K562 (cell line): ENCODE measurements around the gene NLGN2. TPM values are rescaled to one million over a fixed set of nuclear protein-coding genes. Genes with fewer than 3 reads are reported as not detected.

Source experiments
- CBX3 ChIP-seq, 2 experiments: IDR thresholded peaks; 1 replicate in 1 of 2; 2 replicates in 1 of 2; pipeline ENCODE4 v1.6.1; 2012; ENCODE audit warnings: inconsistent platforms in 2 of 2, low read length in 2 of 2, borderline replicate concordance in 1 of 2, control low read depth in 1 of 2
- CEBPG ChIP-seq, 3 experiments: fragments of 200-800 bp in 1 of 3; sonication (Bioruptor generic) in 1 of 3; sonication (generic) in 1 of 3; formaldehyde crosslinking in 1 of 3; IDR thresholded peaks in 2 of 3; conservative IDR thresholded peaks in 1 of 3; 2 replicates each; pipeline versions ENCODE4 v1.6.1 to v1.8.0; 2016 to 2022; ENCODE audit warnings: missing compliant biosample characterization in 2 of 3, missing genetic modification characterization in 2 of 3, mild to moderate bottlenecking in 1 of 3, missing genetic modification reagents in 1 of 3
- HMGXB4 ChIP-seq: sonication (generic); formaldehyde crosslinking; IDR thresholded peaks from 2 replicates; pipeline ENCODE4 v1.8.1; 2023; ENCODE audit warnings: mild to moderate bottlenecking, missing genetic modification reagents
- ILK ChIP-seq: fragments of 450-650 bp; IDR thresholded peaks from 2 replicates; pipeline ENCODE4 v1.6.1; 2016; ENCODE audit warnings: missing genetic modification characterization, low read depth, mild to moderate bottlenecking, missing compliant biosample characterization, moderate library complexity, borderline replicate concordance
- PRMT5 ChIP-seq: sonication (generic); formaldehyde crosslinking; IDR thresholded peaks from 2 replicates; pipeline ENCODE4 v1.5.0; 2020; ENCODE audit warnings: missing genetic modification reagents
- PRPF4 ChIP-seq: fragments of 200-400 bp; formaldehyde crosslinking; IDR thresholded peaks from one replicate; pipeline ENCODE4 v1.6.1; 2017; ENCODE audit warnings: low read length, low read depth, mild to moderate bottlenecking; ENCODE audit not compliant: insufficient read depth, poor library complexity, severe bottlenecking
- RBM39 ChIP-seq: fragments of 200-400 bp; formaldehyde crosslinking; optimal IDR thresholded peaks from 2 replicates; pipeline ENCODE3; 2018; ENCODE audit warnings: low read depth, low read length
- SMARCA4 ChIP-seq: fragments of 450-650 bp; IDR thresholded peaks from 2 replicates; pipeline ENCODE4 v1.6.1; 2016
- SMARCE1 ChIP-seq: fragments of 450-650 bp; IDR thresholded peaks from 2 replicates; pipeline ENCODE4 v1.7.1; 2016; ENCODE audit warnings: mild to moderate bottlenecking
- STAT6 ChIP-seq: sonication (generic); formaldehyde crosslinking; IDR thresholded peaks from 2 replicates; pipeline ENCODE4 v1.8.1; 2023; ENCODE audit warnings: mild to moderate bottlenecking, missing genetic modification reagents
- ZBTB9 ChIP-seq: fragments of 450-650 bp; formaldehyde crosslinking; IDR thresholded peaks from 2 replicates; pipeline ENCODE4 v1.4.0; 2020; ENCODE audit warnings: mild to moderate bottlenecking, moderate library complexity
- ZNF311 ChIP-seq: fragments of 250-450 bp; sonication (Bioruptor Pico); IDR thresholded peaks from 2 replicates; pipeline ENCODE4 v1.4.0; 2020; ENCODE audit warnings: mild to moderate bottlenecking, moderate library complexity
- ZNF445 ChIP-seq: fragments of 250-450 bp; sonication (Bioruptor Pico); IDR thresholded peaks from 2 replicates; pipeline ENCODE4 v1.4.0; 2020; ENCODE audit warnings: low read depth, mild to moderate bottlenecking, moderate library complexity
- ZNF780A ChIP-seq: fragments of 250-450 bp; sonication (Bioruptor Pico); IDR thresholded peaks from 2 replicates; pipeline ENCODE4 v1.5.0; 2021; ENCODE audit warnings: mild to moderate bottlenecking
- polyA plus RNA-seq, 8 experiments: library from polyadenylated mRNA; depleted of rRNA in 4 of 8; stranded (reverse) in 5 of 8; unstranded in 3 of 8; fragments of >200 nt; fragmentation: Nextera tagmentation in 2 of 8; fragmentation: Illumina TruSeq in 1 of 8; extraction: Ambion mirVana in 2 of 8; extraction: Trizol in 1 of 8; gene quantifications; 2 replicates each; pipeline versions ENCODE4 v1.2.1 to v1.2.3, GENCODE V29; 2011 to 2014; ENCODE audit warnings: inconsistent platforms in 1 of 8, missing spikeins in 1 of 8
- total RNA-seq, 7 experiments: library from RNA; depleted of rRNA in 6 of 7; stranded (reverse); fragments of >200 nt in 6 of 7; fragmentation: Illumina TruSeq in 2 of 7; extraction: Trizol in 2 of 7; gene quantifications; 2 replicates each; pipeline versions ENCODE4 v1.2.1 to v1.2.3, GENCODE V29; 2011 to 2021; ENCODE audit warnings: low replicate concordance in 1 of 7

Gene NLGN2
- total and polyA plus RNA-seq, 9 of the 15 experiments (the other 6 are each of a cell fraction or from before 2014, with no cell fraction given) = 0.11 to 7.8 (median 0.77) TPM

GRCh38 chr17:7414837-7415236 lies 7.2 kb downstream of the NLGN2 start (continued):
- TF ChIP-seq PRPF4 (no peak), HMGXB4 (CRISPR knock-in tag) (no peak), SMARCE1 (no peak), CEBPG (CRISPR knock-in tag; IDR thresholded peaks at IDR 0.05) (no peak), CEBPG (tag; conservative IDR thresholded peaks at IDR 0.05 in 1 of 2, IDR thresholded peaks at IDR 0.05 in 1 of 2) (no peak), ZNF311 (no peak), ILK (tag) (no peak), CBX3 (IDR thresholded peaks at IDR 0.05; ENCODE audit: borderline replicate concordance in 1 of 2, low read length in 2 of 2) (no peak), STAT6 (CRISPR knock-in tag) (no peak), ZBTB9 (CRISPR knock-in tag) (no peak), ZNF780A (CRISPR knock-in tag) (no peak), PRMT5 (no peak), ZNF445 (CRISPR knock-in tag) (no peak), RBM39 (no peak), SMARCA4 (no peak)
